Activated CD8-positive, alpha-beta T cell treated with anti-CD3 and anti-CD28 coated beads, Interleukin-2, amount 10 ng/mL, durations not matched to agents 7 days and 5 days (primary cell): Measurements from ENCODE around the gene CD81. TPM values are rescaled to one million over a fixed set of nuclear protein-coding genes. Genes with fewer than 3 reads are reported as not detected.
A peak's percentile ranks its signal among the peaks of the same experiment; 100 is the strongest.

Source experiments
- ATAC-seq: fragments of 150-1000 bp; cut with Tn5 transposase; one replicate; pipeline ENCODE4 v1.10.0; 2021; ENCODE audit warnings: moderate library complexity
- CTCF ChIA-PET: fragments of 350-600 bp; sonication (Branson Sonifier 250); formaldehyde crosslinking; loops from one replicate; lab custom pipeline; 2021; ENCODE audit warnings: antibody characterized with exemption; lab: Charles Lee
- POLR2A ChIA-PET: fragments of 350-600 bp; sonication (Branson Sonifier 250); formaldehyde crosslinking; loops from one replicate; lab custom pipeline; 2021; ENCODE audit warnings: antibody characterized with exemption; lab: Charles Lee
- DNase-seq: peaks from one replicate; pipeline ENCODE4 v3.0.0-alpha.2; 2020
- H3K27ac Mint-ChIP-seq: one replicate; pipeline ENCODE4 v1.8.0; 2021; ENCODE audit warnings: mild to moderate bottlenecking, mixed read lengths
- H3K27me3 Mint-ChIP-seq: one replicate; pipeline ENCODE4 v1.8.0; 2021; ENCODE audit warnings: low read depth, mixed read lengths
- H3K36me3 Mint-ChIP-seq: one replicate; pipeline ENCODE4 v1.8.0; 2021; ENCODE audit warnings: low read depth, mixed read lengths
- H3K4me1 Mint-ChIP-seq: one replicate; pipeline ENCODE4 v1.8.0; 2021; ENCODE audit warnings: low read depth, mixed read lengths
- H3K4me3 Mint-ChIP-seq: one replicate; pipeline ENCODE4 v1.8.0; 2021; ENCODE audit warnings: mild to moderate bottlenecking, mixed read lengths
- H3K9me3 Mint-ChIP-seq: one replicate; pipeline ENCODE4 v1.8.0; 2022; ENCODE audit warnings: mixed read lengths; ENCODE audit not compliant: insufficient read depth
- total RNA-seq, 2 experiments: library from RNA; stranded (reverse); gene quantifications; one replicate each; pipeline ENCODE4 v1.2.3, GENCODE V29; 2021

CD81 gene
- total RNA-seq, 2 experiments from 2014 or later: 142 to 145 TPM

- peaks cover 5% of the 10 kb centered on the region for H3K27me3 Mint-ChIP-seq
- POLR2A ChIA-PET: interaction anchor here (1.0 to 1.2 kb wide), 2 partner anchors 9 to 51 kb away, joined by 3 read pairs; no protein-coding TSS in a partner anchor
- DNase-seq (no peak), ATAC-seq (no peak)
- H3K4me3 Mint-ChIP-seq: no peak overlapping the region
- no peaks in the 10 kb centered on the region for H3K9me3 Mint-ChIP-seq
- H3K36me3 Mint-ChIP-seq: no peaks in the 10 kb centered on the region
- H3K4me1 Mint-ChIP-seq: no peaks in the 10 kb centered on the region
- H3K27ac Mint-ChIP-seq: no peak overlapping the region
- CTCF ChIA-PET: interaction anchor here (1.1 kb wide), 1 partner anchor 53 kb away, joined by 3 read pairs; no protein-coding TSS in a partner anchor
Observed at GRCh38 chr11:2367266-2368160, 9.6 kb upstream of the CD81 start.

DNA sequence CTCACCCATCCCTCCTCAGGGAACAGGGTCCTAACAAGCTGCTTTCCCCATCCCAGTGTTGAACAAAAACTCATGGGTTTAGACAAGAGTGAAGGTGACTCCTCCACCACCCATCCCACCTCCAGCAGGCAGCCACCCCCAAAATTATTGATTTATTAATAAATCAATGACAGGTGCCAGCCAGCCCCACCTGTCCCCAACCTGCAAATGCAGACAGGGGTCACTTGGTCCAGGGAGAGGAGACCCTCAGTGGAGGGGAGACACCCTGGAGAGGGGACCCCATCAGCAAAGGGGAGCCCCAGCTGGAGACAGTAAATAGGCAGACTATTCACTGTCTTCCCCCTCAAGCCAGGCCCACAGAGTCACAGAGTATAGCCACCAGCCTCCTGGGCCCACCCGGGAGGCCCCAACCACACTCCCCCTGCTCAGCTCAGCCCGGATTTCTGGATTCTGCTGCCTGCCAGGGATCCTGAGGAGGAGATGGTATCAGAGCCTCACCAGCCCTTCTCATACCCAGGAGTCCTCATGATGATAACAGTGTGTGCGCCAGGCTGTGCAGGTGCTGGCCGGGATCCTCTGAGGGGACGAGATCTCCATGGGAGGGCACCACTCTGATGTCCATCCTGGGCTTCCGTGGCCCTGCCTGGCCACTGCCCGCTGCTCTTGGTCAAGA is 8.8 kb upstream of the CD81 start:
- H3K4me3 Mint-ChIP-seq: no peak overlapping the region
- CTCF ChIA-PET: no interaction called here

DNA sequence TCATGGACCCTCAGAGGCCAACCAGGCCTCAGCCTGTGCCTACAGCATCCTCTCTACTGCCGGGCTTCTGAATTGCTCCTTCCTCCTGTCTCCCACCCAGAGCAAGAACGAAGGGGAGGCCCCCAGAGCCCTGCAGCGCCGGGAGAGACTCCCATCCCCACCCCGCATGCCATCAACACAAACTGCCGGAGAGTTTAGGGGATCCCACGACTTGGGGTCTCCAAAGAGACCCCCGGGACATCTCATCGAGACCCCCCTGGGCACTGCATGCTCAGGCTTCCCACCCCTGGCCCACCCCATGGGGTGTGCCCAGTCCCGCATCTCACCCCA is 8.3 kb upstream of the CD81 start:
- DNase-seq (no peak), ATAC-seq (no peak)
- Mint-ChIP-seq H3K4me3 (no peak overlapping the region), H3K27me3 (peaks cover 8% of the 10 kb centered on the region), H3K9me3 (no peaks in the 10 kb centered on the region), H3K27ac (no peak overlapping the region), H3K36me3 (no peaks in the 10 kb centered on the region), H3K4me1 (no peaks in the 10 kb centered on the region)
- ChIA-PET POLR2A (no interaction called here), CTCF (no interaction called here)

More for the DNA sequence above, 8.8 kb upstream of the CD81 start:
- Mint-ChIP-seq H3K36me3 (no peaks in the 10 kb centered on the region), H3K27ac (no peak overlapping the region), H3K4me1 (no peaks in the 10 kb centered on the region), H3K27me3 (peaks cover 8% of the 10 kb centered on the region), H3K9me3 (no peaks in the 10 kb centered on the region)
- ATAC-seq (no peak), DNase-seq (no peak)
- POLR2A ChIA-PET: no interaction called here

DNA sequence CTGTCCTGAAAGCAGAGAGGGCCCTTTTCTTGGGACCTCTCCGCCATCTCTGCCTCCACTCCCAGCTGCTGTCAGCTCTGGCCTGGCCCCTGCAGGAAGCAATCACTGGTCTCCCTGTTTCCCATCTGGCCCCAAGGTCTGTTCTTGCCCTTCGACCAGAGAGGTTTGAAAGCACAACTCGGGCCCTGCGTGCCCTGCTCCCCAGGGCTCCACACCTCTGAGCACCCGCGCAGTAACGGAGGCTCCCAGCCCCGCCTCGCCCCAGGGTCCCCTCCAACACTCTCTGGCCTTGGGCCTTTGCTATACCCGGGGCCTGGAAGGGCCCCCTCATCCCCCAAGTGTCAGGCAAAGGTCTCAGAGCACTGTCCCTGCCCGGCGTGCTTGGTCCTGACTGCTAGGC is 7.8 kb upstream of the CD81 start:
- Mint-ChIP-seq H3K27ac (no peak overlapping the region), H3K27me3 (peaks cover 8% of the 10 kb centered on the region), H3K36me3 (no peaks in the 10 kb centered on the region), H3K4me3 (no peak overlapping the region), H3K9me3 (no peaks in the 10 kb centered on the region), H3K4me1 (no peaks in the 10 kb centered on the region)
- ChIA-PET POLR2A (no interaction called here), CTCF (no interaction called here)
- no peak for ATAC-seq
- no peak for DNase-seq

GRCh38 chr11:2369896-2370295 is 7.2 kb upstream of the CD81 start:
- H3K4me1 Mint-ChIP-seq: no peaks in the 10 kb centered on the region
- H3K36me3 Mint-ChIP-seq: no peaks in the 10 kb centered on the region
- no peaks in the 10 kb centered on the region for H3K9me3 Mint-ChIP-seq
- no peak overlapping the region for H3K27ac Mint-ChIP-seq
- ChIA-PET CTCF (no interaction called here), POLR2A (no interaction called here)
- H3K4me3 Mint-ChIP-seq: no peak overlapping the region
- ATAC-seq (no peak), DNase-seq (no peak)
- peaks cover 8% of the 10 kb centered on the region for H3K27me3 Mint-ChIP-seq

- CTCF ChIA-PET: interaction anchor here (4.2 kb wide), 1 partner anchor 69 kb away, joined by 23 read pairs; no protein-coding TSS in a partner anchor
- POLR2A ChIA-PET: interaction anchor here (1.3 kb wide), 1 partner anchor 13 kb away, joined by 3 read pairs; no protein-coding TSS in a partner anchor
- Mint-ChIP-seq H3K4me3 (no peak overlapping the region), H3K4me1 (peaks cover 11% of the 10 kb centered on the region), H3K36me3 (peaks cover 6% of the 10 kb centered on the region), H3K27me3 (peaks cover 8% of the 10 kb centered on the region), H3K9me3 (no peaks in the 10 kb centered on the region), H3K27ac (no peak overlapping the region)
- ATAC-seq (no peak), DNase-seq (no peak)
Observed at GRCh38 chr11:2374456-2375201, 2.5 kb upstream of the CD81 start.

- DNase-seq: no peak
- Mint-ChIP-seq H3K4me1 (peaks cover 18% of the 10 kb centered on the region), H3K9me3 (no peaks in the 10 kb centered on the region), H3K36me3 (peaks cover 9% of the 10 kb centered on the region), H3K4me3 (no peak overlapping the region), H3K27me3 (peaks cover 8% of the 10 kb centered on the region), H3K27ac (no peak overlapping the region)
- no peak for ATAC-seq
- CTCF ChIA-PET: interaction anchor here (4.2 kb wide), 1 partner anchor 70 kb away, joined by 23 read pairs; no protein-coding TSS in a partner anchor
- POLR2A ChIA-PET: interaction anchor here (1.3 kb wide), 1 partner anchor 12 kb away, joined by 3 read pairs; no protein-coding TSS in a partner anchor
Observed at GRCh38 chr11:2375341-2375853, 1.7 kb upstream of the CD81 start.

DNA sequence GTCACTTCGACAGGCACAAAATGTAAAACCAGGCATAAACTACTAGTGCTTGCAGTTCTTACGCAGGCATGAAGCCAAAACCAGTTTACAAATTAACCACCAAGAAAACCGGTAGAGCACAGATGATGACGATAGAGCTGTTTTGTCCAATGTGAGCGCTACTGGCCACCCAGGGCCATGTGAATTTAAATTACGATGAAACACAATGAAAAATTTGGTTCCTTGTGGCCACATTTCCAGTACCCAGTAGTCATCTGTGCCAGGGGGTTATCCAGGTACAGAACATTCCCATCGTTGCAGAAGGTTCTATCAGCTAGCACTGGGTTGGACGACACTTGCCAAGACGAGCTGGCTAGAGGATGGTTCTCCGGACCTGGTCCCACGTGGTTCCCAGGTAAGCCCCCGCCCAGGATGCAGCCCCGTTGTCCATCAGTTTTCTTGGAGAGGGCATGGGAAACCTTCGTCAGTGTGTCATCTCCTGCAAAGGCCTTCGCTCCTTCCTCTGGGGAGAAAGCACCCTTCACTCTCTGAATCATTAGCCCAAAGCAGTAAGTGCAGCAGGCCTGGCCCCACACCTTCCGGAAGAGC is 1.1 kb upstream of the CD81 start:
- POLR2A ChIA-PET: interaction anchor here (0.9 to 3.1 kb wide), 5 partner anchors 11 to 75 kb away, joined by 3 to 56 read pairs (median 11); partner anchors contain the start of gene TSSC4
- Mint-ChIP-seq H3K27ac (no peak overlapping the region), H3K4me1 (peaks cover 23% of the 10 kb centered on the region), H3K9me3 (no peaks in the 10 kb centered on the region), H3K4me3 (peak overlapping the region; percentile 18), H3K36me3 (peaks cover 15% of the 10 kb centered on the region), H3K27me3 (peaks cover 8% of the 10 kb centered on the region)
- no peak for DNase-seq
- ATAC-seq: no peak
- CTCF ChIA-PET: interaction anchor here (1.0 to 4.2 kb wide), 3 partner anchors 25 to 70 kb away, joined by 4 to 23 read pairs (median 4); partner anchors contain the start of gene TSSC4

GRCh38 chr11:2377511-2378443 is 667 bp downstream of the CD81 start:
- ChIA-PET CTCF (interaction anchor here (0.6 to 4.2 kb wide), 4 partner anchors 9 to 155 kb away, joined by 3 to 23 read pairs (median 4); partner anchors contain the start of gene TSSC4), POLR2A (interaction anchor here (0.8 to 3.1 kb wide), 7 partner anchors 9 to 521 kb away, joined by 3 to 56 read pairs (median 5); partner anchors contain the start of gene TSSC4)
- Mint-ChIP-seq H3K36me3 (peaks cover 17% of the 10 kb centered on the region), H3K4me1 (peaks cover 27% of the 10 kb centered on the region), H3K9me3 (no peaks in the 10 kb centered on the region), H3K4me3 (peak overlapping the region; percentile 83), H3K27me3 (peaks cover under 1% of the 10 kb centered on the region), H3K27ac (peak overlapping the region; percentile 78)
- DNase-seq (peak; percentile 57), ATAC-seq (peak; percentile 37)
